HUDEP-2 (cell line): ENCODE results near the gene STIMATE.
A peak's percentile ranks its signal among the peaks of the same experiment; 100 is the strongest.

Experiments
- DNase-seq, 76 experiments: peaks; one replicate each; lab custom pipeline; 2025; ENCODE audit not compliant: unreplicated experiment in 76 of 76; lab: John Stamatoyannopoulos, UW

The STIMATE gene

DNA sequence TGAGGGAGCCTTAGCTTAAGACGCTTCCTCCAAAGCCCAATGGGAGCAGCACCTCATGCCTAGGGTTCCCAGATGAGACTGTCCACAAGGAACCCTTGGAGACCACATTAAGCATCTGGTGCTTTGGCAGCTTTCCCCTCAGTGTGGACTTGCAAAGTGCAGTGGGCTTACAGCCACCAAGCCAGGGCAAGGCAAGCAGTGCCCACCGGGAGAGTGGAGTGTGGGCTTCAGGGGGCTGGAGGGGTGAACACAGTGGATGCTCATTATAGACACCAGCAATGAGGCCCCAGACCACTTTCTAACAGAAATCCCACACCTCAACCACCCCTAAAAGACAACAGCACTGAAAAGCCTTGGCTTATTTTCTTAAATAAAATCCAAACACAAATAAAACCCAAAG is 53.5 kb downstream of the STIMATE start:
- no peak for DNase-seq

DNA sequence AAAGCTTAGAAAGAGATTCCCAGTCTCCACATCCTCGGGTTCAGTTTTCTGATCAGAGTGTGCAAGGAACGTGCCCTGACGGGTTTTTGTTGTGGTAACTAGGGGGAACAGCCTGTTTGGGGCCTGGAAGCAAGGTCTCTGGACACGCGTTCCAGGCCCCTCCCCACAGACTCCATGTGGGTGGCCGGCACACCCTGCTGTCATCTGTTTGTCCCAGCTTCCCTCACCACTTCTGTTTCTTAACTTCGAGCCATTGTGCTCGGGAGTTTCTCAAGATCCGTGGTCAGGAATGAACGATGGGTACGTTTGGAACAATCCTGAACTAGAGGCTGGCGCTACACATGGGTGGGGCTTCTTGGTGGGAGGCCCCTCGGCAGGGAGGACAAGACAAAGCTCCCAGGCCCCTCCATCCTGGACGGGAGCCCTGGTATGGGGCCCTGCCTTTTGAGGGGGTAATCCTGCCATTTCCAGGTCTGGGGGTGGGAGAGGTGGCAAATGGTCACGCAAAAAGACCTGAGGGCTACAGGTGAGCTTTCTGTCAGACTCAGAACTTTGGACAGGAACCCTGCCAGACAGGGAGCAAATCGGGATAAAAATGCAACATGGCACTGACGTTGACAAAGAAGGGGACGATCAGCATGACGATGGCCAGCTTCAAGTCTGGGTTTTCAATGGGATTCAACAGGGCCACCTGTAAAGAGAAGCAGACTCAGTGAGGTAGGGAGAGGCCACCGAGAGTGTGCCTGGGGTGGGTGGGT is 54.1 kb downstream of the STIMATE start:
- DNase-seq: no peak

DNA sequence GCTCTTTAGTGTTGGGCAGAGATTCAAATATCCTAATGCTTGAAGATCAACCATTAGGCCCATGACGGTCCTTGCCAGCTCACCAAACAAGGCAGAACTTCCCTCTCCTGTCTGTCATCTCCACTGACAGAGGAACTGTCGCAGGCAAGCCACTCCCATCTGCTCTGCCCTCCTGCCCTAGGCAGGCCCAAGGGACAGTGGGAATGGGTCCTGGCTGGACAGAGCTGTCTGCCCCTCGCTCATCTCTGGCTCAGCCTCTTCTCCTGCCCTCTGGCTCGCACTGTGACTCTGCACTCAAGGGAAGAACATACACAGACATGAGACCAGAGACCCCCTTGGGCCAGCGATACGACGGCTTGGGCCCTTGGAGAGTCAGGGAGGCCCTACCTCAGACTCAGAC is 54.9 kb downstream of the STIMATE start:
- no peak for DNase-seq

DNA sequence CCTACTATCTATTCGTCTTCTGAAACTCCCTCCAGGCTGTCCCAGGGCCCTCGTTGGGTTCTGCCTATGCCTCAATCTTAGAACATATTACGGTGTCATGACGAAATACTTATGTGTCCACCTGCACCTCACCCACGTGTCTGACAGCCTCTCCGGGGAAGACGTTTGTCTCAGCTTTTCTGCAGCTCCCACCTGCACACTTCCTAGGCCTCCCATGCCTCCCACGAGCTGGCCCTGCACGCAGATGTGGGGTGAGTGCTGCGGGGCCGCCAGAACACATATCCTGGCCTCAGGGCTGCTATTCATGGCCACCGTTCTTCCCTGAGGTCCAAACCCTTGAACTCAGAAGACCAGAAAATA is 55.4 kb downstream of the STIMATE start:
- DNase-seq: no peak

DNA sequence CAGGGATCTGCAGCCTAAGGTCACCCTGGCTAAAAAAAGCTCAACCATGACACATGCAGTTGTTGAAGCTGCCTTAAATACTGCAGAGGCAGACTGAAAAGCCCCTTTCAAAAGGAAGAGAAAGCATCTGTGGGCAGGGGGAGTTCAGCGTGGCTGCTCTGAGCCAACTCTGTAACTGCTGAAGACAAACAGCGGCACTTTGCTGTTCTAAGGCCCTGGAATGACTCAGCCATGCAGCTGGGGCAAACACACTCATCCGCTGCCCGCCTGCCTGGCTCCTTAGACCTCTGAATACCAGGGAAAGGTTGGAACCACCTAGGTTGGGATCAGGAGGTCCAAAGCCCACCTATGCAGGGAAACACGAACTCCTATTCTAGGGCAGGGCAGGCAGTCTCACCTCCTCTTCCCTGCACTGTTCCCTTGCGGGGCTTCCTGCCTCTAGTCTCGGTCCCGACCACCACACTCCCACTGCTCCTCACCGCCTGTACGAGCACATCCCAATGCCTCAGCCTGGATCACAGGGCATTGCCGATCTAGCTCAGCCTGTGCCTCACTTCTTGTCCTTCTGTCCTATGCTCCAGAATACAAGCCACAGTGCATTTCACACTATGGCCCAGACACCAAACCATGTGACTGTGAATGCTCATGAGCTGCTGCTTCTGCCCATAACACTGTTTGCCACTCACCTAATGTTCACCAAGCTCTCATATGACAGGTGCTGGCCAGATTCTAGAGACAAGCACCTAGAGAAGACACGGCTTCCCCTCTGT is 56.0 kb downstream of the STIMATE start:
- DNase-seq: no peak

DNA sequence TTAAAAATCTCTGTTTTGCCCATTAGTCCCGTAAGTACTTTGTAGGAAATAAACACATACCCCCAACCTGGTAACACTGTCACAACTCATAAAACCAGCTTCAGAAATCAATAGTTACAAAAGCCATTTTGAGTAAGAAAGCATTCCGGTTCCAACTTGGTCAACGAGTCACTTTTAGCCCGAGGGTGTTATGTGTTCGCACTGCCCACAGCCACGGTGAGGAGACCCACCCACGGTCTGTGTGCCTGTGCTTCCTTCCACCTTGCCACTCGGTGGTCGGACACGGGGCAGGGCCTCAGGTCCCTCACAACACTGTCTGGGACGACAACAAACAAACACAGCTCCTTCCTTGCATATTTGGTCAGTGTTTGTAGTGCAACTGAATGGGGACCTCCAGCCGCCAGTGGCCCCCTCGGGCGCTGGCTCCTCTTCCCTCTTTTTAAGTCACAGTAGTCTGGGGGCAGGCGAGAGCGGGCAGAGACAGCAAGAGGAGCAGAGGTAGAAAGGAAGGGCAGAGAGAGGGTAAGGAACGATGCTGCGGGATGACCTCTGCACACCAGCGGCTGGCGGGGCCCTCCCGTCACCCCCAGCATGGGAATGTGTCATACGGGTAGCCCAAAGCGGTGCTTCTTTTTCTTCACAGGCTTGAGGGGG is 57.3 kb downstream of the STIMATE start:
- DNase-seq: no peak

DNA sequence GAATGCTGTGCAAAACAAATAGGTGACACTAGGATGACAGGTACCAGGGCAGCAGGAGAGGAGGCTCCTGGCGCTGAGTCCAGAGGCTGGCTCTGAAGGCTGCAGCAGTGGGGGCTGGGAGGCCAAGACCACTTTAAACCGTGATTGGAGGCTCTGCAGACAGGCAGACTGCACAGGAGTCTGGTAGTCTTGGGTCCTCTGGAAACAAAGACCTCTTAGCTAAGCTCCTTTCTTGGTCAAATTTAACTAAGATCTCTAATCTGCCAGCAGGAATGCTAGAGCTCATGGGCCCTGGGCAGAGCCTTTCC is 58.1 kb downstream of the STIMATE start:
- no peak for DNase-seq

DNA sequence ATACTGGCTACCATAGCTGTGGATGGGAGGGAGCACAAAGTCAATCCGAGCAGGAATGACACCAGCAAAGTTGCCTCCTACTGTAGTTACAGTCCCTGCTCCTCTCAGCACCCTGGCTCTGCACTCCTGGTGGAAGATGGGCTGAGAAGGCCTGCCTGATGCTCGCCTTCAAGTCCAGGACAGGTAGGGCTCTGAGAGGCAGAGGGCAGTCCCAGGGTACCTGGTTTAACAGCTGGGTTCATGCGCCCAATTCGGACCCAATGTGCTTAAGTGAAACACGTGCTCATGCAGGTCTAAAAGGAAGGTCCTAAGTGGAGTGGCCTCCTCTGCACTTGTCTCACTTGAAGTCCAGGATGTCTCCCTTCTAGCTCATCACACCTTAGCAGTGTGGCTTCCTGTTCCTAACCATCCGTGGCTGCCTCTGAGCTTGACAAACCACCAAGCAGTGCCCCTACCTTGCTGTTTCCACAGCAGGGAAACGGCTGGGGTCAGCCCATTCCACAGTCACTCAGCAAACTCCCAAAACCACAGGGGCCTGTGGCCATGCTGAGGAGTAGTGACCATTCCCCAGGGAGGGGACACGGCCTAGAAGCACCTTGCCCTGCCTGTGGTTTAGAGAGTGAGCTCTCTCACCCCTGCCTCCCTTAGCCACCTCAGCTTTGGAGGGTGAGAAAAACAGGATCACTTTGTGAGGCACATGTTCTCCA is 58.6 kb downstream of the STIMATE start:
- no peak for DNase-seq

DNA sequence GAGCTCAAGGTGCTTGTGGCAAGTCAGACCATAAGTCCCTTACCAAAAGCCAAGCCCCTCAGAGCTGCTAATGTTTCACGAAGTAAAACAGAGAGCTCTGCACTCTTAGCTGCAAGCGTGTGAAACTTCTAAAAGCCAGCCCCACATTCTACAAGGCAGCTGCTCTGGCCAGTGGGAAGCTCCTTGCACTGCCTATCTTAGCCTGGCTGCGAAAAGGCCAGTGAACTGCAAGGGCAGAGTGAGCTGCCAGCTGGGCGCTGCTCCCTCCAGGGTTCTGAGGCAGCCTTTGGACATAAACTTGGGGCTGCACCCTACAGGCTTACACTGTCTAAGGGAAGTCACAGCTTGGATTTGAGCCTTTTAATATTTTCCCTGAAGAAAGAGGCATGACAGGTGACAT is 60.4 kb downstream of the STIMATE start:
- no peak for DNase-seq

DNA sequence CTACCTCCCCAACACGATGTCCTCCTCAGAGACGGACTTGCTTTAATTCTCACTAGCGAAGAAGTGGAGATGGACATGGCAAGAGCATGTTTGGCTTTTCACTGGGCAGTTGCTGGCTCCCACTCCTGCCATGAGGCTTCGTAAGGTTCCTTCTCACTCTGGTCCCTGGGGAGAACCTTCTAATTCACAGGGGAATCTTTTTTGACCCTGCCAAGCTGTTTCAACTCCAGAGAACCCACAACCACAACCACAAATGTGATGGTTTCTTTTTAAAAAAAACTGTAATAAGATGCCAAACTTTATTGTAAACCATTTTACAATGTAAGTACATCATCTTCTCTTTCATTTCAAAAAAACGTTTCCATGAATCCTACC is 60.9 kb downstream of the STIMATE start:
- no peak for DNase-seq

DNA sequence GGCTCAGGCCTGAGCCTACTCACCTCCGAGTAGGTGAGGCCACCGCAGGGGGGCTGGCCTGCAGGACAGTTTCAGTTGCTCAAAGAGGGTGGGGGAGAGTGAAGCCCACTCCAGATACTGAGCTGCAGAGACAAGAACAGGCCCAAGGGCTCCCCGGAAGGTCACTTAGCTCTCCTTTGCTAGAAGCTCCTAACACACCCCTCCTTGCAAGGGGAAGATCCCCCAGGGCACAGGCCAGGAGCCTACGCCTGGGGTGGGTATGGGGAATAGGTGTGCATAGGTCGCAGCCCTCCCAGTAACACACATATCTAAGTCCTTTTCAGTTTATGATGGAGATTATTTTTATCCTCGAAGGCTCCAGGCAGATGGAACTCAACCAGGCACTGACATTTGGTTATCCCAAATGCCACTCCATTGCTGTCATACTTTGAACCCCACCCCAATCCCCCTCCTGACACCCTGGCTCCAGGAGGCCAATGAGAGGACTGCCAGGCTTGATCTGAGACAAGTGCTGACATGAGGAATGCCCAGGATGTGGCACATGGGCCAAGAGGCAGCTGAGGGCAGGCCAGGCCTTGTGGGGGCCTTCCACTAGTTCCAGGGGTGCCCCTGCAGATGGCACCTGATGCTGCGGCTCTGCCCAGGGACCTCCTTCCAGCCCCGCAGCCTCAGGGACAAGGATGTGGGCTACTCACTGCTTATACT is 61.4 kb downstream of the STIMATE start:
- DNase-seq: no peak

DNA sequence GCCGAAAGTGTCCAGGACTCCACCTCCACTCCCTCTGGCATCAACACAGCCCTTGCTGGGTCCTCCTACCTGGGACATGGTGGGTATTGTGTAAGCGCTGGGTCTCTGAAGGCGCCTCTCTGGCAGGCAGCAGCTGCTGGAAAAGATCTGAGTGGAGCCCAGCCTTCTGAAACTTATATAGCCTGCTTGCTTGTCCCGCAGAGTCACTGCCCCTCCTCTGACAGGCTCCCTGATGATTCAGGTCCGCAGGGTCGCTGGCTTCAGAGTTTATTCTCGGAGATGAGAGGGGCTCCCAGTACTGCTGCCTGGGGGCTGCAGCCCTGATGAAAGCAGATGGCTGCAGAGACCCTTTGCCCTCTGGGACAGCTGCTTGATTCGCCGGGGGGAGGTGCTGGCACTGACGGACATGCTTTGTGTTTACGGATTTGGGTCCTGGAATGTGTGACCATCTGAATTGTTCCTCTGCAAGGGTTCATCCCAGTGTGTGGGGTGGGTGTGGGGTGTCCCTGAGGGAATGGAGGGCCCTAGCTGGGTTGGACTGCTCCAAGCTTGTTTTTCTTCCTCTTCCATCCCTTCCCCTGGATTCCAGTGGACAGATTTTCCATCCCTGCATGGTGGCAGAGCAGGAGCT is 62.4 kb downstream of the STIMATE start, which contains the start of gene MUSTN1:
TSS of gene MUSTN1 (minus strand) at position 149 of the 631 bp plus-strand sequence. CDS start at position 78, 71 bp downstream.
- no peak for DNase-seq

DNA sequence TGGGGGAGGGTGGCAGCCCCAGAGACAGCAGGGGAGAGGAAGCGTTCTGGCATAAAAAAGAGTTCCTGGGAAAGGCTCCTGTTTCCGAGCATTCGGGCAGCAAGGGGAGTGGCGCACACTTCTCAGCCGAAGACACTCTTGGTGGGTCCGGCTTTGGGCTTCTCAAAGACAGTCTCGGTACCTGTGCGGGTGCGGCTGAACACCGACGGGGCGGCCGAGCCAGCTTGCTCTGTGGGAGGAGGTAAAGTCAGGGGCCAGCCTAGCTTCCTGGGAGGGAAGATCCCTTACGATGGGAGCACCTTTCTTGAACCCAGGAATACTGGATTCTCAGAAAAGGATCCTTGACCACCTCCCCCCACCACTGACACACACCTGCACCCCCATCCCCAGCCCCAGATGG is 64.1 kb downstream of the STIMATE start:
- no peak for DNase-seq

DNA sequence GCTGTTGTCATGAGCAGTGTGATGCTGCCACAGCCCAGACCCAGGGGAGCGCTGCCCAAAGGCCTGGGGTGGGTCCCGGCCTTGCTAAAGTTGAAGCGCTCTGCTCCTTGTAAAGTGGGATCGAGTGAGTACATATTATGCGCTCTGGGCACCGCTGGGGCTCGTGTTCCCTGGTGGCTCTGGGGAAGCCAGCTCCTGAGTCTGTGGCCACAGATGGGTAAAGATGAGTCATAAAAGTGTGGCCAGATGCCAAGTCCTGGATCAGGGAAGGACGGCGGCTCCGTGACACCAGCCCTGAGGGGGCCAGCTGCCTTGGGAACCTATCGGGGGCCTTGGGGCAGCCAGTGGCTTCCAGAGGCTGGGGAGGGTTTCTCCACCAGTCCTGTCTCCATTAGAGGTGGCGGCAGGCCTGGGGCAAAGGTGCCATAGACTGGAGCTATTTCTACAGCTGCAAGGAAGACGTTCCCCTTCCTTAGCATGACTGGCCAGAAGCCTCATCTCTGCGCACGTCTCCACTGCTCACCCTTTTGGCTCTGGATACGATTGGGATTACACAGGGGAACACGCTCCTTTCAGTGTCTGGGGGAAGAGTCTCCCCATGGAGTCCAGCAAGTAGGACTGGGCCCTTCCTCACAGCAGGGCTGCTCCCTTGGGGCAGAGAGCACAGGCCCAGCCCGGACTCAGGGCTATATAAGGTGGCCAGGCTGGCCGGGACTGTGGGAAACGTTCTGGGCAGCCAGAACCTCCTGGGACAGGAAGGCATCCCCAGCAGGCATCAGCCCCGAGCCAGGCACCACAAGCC is 65.6 kb downstream of the STIMATE start:
- peak in 6 of 76 experiments; percentile 7 to 41 (median 13) for DNase-seq

DNA sequence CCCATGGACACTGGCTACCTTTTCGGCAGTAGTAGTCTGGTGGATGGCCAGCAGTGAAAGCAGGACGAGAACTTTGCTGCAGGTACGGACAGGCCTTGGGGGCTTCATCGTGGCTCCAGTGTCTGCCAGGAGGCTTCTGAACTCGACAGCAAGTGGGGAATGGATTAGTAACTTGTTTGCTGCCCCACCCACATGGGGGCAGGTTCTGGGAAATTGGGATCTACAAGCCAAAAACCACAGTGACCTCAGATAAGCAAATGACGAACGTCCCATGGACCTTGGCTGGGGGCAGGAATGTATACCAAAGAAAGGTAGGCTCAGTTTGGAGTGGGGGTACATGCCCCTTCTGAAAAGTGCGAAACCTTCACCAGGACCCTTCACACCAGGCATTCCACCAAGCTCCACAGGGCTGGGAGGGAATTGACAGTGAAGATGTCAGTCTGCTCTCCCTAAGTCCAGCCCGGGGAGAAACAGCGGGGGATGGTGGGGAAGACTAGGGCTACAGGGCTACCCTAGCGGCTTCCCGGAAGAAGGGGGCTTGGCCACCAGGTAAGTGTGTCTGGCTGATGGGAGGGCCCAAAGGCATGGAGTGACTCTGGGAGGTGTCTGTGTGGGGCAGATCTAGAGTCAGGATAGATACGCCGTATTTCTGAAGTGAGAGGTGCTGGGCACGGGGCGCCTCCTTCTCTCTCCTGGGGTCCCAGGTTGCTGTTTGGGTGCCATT is 66.7 kb downstream of the STIMATE start, which contains the start of gene ITIH4:
TSS of gene ITIH4 (minus strand) at position 138 of the 724 bp plus-strand sequence. CDS start at position 108, 30 bp downstream.
- DNase-seq: no peak

DNA sequence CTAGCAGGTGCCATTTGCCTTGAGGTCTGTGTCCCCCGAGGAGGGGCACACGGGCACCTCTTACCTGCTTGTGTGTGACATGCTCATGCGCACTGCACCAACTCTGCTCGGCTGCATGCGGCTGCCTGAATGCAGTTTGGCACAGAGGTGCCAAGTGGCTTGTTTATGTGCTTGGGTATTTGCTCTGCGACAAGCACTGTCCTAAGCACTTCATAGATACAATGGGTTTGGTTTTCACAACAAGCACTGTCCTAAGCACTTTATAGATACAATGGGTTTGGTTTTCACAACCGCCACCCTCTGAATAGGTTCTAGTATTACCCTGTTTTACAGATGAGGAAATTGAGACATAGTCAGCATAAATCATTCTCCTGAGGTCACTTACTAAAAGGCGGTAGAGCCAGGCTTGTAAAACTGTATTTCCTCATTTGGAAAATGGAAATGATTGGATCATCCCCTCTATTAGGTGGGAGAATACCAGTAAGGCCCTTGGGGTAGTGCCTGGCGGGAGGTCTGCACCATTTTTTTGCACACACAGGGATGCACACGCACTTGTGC is 67.4 kb downstream of the STIMATE start:
- no peak for DNase-seq

DNA sequence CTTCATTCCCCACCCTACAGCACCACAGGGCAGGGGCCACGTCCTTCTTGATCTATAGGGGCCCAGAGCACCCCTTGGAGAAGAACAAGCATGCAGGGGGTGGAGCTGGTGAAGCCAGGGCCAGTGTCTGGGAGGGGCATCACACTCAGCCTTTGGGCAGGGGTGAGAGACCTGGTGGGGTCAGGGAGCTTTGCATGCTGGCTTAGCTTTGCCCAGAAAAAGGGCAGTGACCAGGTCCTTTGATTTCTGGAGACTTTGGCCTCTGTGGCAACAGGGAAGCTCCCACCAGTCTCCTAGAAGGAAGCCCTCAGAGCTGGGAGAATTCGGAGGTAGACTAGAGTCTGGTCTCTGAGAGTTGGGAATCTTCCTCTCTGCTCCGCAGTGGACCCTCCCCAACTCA is 67.9 kb downstream of the STIMATE start:
- no peak for DNase-seq

DNA sequence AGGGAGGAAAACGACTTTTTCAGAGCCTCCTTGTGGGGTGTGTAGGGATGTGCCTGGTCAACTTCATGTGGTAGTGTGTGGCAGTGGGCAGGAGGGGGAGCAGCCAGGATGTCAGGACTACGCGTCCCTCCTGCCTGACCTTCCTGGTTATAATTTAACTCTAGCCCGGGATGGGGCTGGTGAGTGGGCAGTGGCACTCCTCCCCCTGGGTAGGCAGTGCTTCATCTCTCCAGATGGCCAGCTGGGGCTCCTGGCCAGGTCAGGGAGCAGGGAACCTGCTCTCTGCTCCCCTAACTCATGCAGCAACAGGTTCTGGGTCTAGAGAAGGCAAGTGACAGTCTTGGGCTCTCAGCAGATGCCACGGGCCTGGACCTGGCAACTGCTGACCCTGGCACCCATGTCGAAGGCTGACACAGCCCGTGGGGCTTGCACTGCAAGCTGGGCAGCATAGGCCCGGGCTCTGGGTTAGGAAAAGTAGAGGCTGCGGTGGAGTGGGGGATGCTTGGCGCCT is 69.4 kb downstream of the STIMATE start:
- no peak for DNase-seq
